HepG2 (cell line): Measurements from ENCODE around the gene SIVA1. TPM values are rescaled to one million over a fixed set of nuclear protein-coding genes. Genes with fewer than 3 reads are reported as not detected.
A peak's percentile ranks its signal among the peaks of the same experiment; 100 is the strongest.

Experiments
- BRD4 ChIP-seq: sonication (generic); formaldehyde crosslinking; IDR thresholded peaks from 2 replicates; pipeline ENCODE4 v1.4.0; 2020; ENCODE audit warnings: missing genetic modification reagents
- ELF4 ChIP-seq: sonication (generic); formaldehyde crosslinking; IDR thresholded peaks from 2 replicates; pipeline ENCODE4 v1.5.0; 2020; ENCODE audit warnings: missing genetic modification reagents, mild to moderate bottlenecking, moderate library complexity, borderline replicate concordance
- HDAC2 ChIP-seq: sonication (generic); formaldehyde crosslinking; IDR thresholded peaks from 2 replicates; pipeline ENCODE4 v1.4.0; 2020; ENCODE audit warnings: missing genetic modification reagents
- HMGXB3 ChIP-seq: sonication (generic); formaldehyde crosslinking; IDR thresholded peaks from 2 replicates; pipeline ENCODE4 v1.4.0; 2020; ENCODE audit warnings: missing genetic modification reagents, borderline replicate concordance
- JUNB ChIP-seq: sonication (generic); formaldehyde crosslinking; IDR thresholded peaks from 2 replicates; pipeline ENCODE4 v1.8.0; 2022; ENCODE audit warnings: missing genetic modification reagents, mild to moderate bottlenecking, borderline replicate concordance
- RAD21 ChIP-seq: fragments of 450-650 bp; formaldehyde crosslinking; IDR thresholded peaks from 2 replicates; pipeline ENCODE4 v1.5.0; 2020; ENCODE audit warnings: mild to moderate bottlenecking
- RBFOX2 ChIP-seq: fragments of 200-400 bp; formaldehyde crosslinking; IDR thresholded peaks from 2 replicates; pipeline ENCODE4 v1.6.1; 2017; ENCODE audit warnings: low read depth, mild to moderate bottlenecking, low read length
- SRSF4 ChIP-seq: fragments of 200-400 bp; formaldehyde crosslinking; IDR thresholded peaks from one replicate; pipeline ENCODE4 v1.6.1; 2018; ENCODE audit warnings: mild to moderate bottlenecking, low read depth, low read length, moderate library complexity; ENCODE audit not compliant: poor library complexity, severe bottlenecking
- ZNF33A ChIP-seq: sonication (generic); formaldehyde crosslinking; IDR thresholded peaks from 2 replicates; pipeline ENCODE4 v1.5.1; 2020; ENCODE audit warnings: missing genetic modification reagents, mild to moderate bottlenecking, moderate library complexity, borderline replicate concordance
- ZNF550 ChIP-seq: sonication (generic); formaldehyde crosslinking; IDR thresholded peaks from 2 replicates; pipeline ENCODE4 v1.4.0; 2020; ENCODE audit warnings: mild to moderate bottlenecking, missing genetic modification reagents, borderline replicate concordance
- ZNF790 ChIP-seq: sonication (generic); formaldehyde crosslinking; IDR thresholded peaks from 2 replicates; pipeline ENCODE4 v1.8.0; 2022; ENCODE audit warnings: missing genetic modification reagents, mild to moderate bottlenecking, borderline replicate concordance
- ZXDC ChIP-seq: sonication (generic); formaldehyde crosslinking; IDR thresholded peaks from 2 replicates; pipeline ENCODE4 v1.5.0; 2020; ENCODE audit warnings: mild to moderate bottlenecking, missing genetic modification reagents
- polyA plus RNA-seq, 8 experiments: library from polyadenylated mRNA; depleted of rRNA in 3 of 8; stranded (reverse) in 7 of 8; unstranded in 1 of 8; fragments of >200 nt; fragmentation: Illumina TruSeq in 4 of 8; extraction: Trizol in 4 of 8; gene quantifications; 2 replicates each; pipeline versions ENCODE4 v1.2.1 to v1.2.3, GENCODE V29; 2011 to 2016; ENCODE audit warnings: low read depth in 4 of 8, missing spikeins in 1 of 8, mixed read lengths in 1 of 8; ENCODE audit not compliant: insufficient read depth in 1 of 8
- total RNA-seq, 5 experiments: library from RNA; depleted of rRNA; stranded (reverse); fragments of >200 nt; fragmentation: Illumina TruSeq; extraction: Trizol; gene quantifications; 2 replicates each; pipeline ENCODE4 v1.2.3, GENCODE V29; 2016; ENCODE audit warnings: low read depth in 1 of 5
- TF ChIP-seq, protein P1 (sequence below): sonication (generic); formaldehyde crosslinking; IDR thresholded peaks from 2 replicates; pipeline ENCODE4 v1.8.0; 2022; ENCODE audit warnings: mild to moderate bottlenecking, missing genetic modification reagents
- TF ChIP-seq, protein P2 (sequence below): IDR thresholded peaks from 2 replicates; pipeline ENCODE4 v1.6.1; 2012; ENCODE audit warnings: inconsistent platforms
- TF ChIP-seq, protein P3 (sequence below), 2 experiments: fragments of 450-650 bp in 1 of 2; sonication (generic) in 1 of 2; formaldehyde crosslinking; IDR thresholded peaks; 2 replicates each; pipeline versions ENCODE4 v1.5.0 to v1.8.0; 2020 to 2022; ENCODE audit warnings: mild to moderate bottlenecking in 1 of 2, missing genetic modification reagents in 1 of 2

The SIVA1 gene
- total and polyA plus RNA-seq, 2 of the 13 experiments (the other 11 are each of a cell fraction or from before 2014, with no cell fraction given): 123 to 186 TPM

DNA sequence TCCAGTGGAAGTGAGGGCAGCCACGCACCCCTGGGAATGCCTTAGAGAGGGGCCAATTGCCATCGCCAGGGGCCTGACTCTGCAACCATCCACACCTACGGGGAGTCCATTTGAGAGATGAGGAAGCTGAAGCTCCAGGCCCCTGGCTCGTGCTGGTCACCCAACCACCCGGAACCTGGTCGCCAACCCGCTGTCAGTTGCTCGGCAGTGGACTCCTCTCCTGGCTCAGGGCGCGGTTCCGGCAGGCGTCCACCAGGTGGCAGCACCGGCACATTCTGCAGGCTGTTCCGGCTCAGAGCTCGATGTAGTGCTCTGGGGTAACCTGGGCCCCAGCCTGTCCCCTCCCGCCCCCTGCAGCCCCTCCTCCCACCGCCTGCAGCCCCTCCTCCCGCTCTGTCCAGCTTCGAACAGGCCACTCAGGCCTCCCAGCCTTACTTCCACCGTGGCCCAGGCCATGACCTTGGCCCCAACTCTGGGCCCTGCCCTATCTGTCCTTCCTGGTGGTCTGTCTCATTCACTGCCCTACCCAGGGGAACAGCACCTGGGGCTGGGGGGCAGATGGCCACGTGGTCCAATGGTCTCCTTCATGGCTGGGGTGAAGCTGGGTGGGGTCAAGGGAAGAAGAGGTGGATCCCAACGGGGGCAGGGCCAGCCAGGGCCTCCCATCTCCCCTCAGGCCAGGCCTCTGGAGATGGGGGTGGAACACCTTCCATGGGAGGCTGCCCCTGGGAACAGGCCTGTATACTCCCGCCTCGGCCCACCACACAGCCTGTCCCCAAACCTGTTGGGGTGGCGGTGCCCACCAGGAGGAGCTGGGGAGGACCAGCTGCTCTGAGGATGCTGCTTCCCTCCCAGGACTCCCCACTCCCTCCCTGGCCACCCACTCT is 15.7 kb downstream of the SIVA1 start (continued):
- TF ChIP-seq JUNB (no peak), BRD4 (0 out of 2 replicates have a peak, but pooled peaks have one; percentile 37), ELF4 (no peak), ZXDC (CRISPR knock-in tag) (no peak; the same call in 1 of the 2 replicates), HMGXB3 (CRISPR knock-in tag) (no peak), RAD21 (CRISPR knock-in tag) (peak; percentile 86), ZNF33A (CRISPR knock-in tag) (no peak), ZNF550 (CRISPR knock-in tag) (no peak), HDAC2 (CRISPR knock-in tag) (peak; percentile 38; the same call in 1 of the 2 replicates), RBFOX2 (peak; percentile 67), ZNF790 (CRISPR knock-in tag) (0 out of 2 replicates have a peak, but pooled peaks have one; percentile 38), SRSF4 (no peak)
- TF ChIP-seq, protein P1, sequence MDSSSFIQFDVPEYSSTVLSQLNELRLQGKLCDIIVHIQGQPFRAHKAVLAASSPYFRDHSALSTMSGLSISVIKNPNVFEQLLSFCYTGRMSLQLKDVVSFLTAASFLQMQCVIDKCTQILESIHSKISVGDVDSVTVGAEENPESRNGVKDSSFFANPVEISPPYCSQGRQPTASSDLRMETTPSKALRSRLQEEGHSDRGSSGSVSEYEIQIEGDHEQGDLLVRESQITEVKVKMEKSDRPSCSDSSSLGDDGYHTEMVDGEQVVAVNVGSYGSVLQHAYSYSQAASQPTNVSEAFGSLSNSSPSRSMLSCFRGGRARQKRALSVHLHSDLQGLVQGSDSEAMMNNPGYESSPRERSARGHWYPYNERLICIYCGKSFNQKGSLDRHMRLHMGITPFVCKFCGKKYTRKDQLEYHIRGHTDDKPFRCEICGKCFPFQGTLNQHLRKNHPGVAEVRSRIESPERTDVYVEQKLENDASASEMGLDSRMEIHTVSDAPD: no peak
- TF ChIP-seq, protein P2, sequence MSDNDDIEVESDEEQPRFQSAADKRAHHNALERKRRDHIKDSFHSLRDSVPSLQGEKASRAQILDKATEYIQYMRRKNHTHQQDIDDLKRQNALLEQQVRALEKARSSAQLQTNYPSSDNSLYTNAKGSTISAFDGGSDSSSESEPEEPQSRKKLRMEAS: peak; percentile 80
- TF ChIP-seq, protein P3, sequence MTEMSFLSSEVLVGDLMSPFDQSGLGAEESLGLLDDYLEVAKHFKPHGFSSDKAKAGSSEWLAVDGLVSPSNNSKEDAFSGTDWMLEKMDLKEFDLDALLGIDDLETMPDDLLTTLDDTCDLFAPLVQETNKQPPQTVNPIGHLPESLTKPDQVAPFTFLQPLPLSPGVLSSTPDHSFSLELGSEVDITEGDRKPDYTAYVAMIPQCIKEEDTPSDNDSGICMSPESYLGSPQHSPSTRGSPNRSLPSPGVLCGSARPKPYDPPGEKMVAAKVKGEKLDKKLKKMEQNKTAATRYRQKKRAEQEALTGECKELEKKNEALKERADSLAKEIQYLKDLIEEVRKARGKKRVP (CRISPR knock-in tag; IDR thresholded peaks at IDR 0.05): no peak
